Activated CD4-positive, alpha-beta T cell treated with anti-CD3 and anti-CD28 coated beads for 1 hour (primary cell): ENCODE results near the gene ALX4.

Experiments
- DNase-seq: peaks from one replicate; pipeline ENCODE4 v3.0.0-alpha.2; 2020

Gene ALX4

DNA sequence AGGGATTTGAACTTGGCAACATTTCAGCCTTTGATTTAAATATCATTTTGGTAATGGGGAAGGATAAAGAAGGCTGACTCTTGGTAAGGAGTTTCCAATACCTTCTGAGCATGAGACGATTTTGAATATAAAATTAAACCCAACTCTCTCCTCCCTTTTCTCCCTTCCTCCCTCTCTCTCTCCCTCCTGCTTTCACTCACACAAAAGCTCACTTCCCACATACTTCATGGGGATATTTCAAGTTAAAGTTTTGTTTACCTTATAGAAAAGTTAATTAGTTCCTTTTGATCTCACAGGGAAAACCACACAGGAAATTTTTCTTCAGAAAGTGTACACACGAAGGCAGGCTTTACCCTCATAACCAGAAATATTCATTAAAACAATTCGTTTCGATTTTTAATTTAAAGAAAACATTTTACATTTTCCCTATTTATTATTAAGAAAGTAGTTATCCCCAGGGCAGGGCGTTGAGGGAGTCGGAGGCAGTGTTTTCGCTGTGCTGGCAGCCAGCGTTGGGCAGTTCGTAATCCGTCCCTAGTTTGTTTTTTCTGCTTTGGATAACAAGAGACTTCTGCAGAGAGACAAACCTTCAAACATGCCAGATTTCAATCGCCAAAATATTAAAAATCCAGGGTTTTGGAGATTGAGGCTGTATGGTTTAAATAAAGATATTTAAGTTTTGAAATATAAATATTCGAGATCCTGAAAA is 25.3 kb upstream of the ALX4 start:
- no peak for DNase-seq

DNA sequence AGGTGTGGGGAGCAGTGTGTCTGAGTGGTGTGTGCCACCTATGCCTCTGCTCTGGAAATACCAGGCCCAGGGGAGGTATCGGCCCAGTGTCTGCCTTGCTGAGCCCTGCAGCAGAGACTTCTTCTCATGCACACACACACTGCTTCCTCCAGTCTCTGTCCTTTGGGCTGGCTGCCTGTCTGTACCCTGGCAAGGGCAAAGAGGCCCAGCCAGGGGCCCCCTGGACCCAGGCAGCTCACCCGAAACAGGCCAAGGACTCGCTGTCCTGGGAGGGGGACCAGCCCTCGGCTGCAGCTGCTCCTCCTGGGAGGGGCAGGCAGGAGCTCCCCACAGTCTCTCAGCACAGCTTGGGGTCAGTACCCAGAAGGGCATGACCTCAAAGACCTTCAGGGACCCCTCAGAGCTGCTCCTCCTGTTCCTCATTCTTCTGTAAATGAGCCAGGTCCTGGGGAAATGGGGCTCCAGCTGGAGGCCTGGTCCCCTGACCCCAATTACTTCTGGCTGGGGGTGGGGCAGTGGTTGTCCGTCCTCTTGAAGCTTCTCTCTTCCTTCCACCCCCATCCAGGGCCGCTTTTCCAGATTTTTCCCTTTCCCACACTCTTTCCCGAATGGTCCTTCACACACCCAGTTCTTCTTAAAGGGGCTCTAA is 24.5 kb upstream of the ALX4 start:
- DNase-seq = no peak

DNA sequence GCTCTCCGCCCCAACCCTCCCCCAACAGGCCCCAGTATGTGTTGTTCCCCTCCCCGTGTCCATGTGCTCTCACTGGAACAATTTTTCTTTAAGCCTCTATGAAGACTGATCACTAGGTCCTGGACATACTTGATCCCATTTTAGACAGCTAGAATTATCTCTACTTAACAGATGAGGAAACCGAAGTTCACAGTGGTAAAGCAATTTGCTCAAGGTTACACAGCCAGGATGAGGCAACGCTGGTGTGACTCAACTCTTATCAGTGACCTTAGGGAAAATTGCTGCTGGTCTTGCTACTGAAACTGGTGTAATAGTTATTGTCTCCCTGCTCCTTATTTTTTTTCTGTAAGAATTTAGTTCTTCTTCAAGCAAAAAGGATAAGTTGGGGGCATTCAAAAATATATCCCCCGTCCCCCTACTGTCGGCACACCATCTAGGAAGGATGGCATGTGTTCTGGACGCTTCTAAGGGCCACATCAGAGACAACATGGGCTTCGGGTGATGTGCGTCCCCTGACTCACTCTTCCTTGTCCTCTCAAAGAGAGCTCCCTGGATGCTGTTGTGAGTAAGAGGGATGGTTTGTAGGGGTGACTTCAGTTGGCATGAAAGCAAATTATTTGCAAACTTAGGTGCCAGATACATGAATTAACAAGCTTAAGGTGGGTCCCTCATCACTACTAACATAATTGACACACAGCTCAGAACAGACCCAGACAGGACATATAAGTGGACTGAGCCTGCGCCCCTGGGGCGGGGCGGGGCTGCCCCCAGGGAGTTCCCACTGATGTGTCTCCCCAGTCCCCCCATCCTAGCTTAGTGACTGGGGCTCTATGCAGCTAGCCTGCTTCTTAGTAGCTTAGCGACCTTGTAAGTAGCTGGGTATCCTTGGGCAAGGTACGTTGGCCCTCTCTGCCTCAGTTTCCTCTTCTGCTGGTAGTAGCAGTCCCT is 23.6 kb upstream of the ALX4 start:
- no peak for DNase-seq

DNA sequence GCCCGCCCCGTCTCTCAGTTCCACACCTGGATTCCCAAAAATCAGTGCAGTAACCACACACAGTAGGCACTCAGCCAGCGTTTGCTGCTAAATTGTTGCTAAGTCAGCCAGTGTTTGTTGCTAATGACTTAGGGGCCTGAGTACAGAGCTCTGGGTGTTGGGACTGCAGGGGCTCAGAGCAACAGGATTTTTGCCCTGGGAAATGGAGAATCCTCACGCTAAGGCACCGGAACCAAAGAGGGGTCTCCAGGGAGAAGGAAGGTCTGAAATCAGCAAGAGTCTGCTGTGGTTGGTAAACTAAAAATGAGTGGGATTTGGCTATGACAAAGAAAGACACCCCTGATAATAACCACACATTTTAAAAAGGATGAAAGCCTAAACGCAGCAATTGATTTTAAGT is 22.7 kb upstream of the ALX4 start:
- DNase-seq = no peak

DNA sequence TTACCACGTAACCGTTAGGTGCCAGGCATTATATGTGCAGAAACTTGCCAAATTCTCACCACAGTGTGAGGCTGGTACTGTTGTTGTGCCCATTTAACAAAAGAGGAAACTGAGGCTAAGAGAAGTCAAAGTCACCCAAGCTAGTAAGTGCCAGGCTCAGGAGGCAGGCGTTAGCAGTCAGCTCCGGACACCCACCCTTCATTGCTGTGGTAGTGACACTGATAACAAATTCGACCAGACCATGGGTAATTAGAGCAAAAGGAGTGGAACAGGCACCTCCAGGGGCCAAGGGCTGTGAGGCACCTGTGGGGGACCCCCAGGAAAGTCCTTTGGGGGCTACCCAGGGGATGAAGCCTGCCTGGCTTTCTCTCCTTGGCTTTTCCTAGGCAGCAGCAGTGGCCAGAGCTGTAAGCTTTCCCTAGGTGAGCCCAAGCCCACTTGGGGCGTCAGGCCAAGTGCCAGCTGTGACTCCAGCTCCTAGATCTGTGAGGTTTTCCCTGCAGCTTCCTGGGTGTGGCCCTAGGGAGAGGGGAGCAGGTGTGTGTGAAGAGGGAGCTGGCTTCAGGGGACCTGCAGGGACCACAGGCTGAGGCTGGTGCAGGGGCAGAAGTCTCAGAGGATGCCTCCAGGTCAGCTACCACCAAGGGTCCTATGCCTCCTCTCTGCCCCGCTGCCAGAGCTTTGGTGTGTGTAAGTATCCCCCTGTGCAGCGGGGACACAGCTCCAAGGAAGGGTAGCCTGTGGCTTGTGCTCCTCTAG is 19.7 kb upstream of the ALX4 start:
- DNase-seq = no peak

DNA sequence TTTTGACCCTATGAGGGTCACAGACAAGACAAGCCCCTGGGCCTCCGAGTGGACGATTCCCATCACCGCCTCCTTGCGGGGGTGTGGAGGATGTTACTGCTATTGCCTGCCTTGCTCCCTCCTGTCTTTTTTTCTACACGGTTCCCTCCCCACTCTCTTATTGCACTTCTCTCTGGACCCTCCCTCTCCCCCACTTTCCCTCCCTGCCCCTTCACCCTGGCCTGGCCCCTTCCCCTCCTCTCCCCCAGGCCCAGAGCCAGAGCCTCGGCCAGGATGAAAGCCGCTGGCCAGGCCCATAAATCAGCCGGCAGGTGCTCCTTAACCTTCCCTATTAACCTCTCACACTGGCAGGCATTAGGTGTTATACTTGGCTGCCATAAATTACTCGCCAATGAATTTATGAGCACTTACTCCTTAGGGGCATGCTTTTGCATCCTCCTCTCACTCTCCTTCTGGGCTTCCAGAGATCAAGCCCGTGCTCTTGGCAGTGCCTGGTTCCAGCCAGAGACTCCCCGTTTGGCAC is 18.3 kb upstream of the ALX4 start:
- DNase-seq = no peak

DNA sequence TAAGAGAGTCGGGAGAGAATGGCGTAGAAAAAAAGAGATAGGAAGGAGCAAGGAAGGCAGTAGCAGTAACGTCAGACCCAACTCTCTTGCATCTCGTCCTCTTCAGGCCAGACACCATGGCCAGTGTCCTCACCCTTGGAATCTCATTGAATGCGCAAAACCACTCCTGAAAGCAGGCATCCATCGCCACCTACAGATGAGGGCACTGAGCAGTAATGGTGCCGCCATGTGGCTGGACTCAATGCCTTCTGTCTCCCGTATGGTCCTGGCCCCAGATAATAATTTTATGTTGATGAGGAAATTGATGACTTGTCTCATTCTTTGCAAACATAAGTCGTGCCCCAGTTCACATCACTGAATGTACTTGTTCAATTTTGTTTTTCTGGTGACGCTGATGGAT is 17.8 kb upstream of the ALX4 start:
- DNase-seq = no peak

DNA sequence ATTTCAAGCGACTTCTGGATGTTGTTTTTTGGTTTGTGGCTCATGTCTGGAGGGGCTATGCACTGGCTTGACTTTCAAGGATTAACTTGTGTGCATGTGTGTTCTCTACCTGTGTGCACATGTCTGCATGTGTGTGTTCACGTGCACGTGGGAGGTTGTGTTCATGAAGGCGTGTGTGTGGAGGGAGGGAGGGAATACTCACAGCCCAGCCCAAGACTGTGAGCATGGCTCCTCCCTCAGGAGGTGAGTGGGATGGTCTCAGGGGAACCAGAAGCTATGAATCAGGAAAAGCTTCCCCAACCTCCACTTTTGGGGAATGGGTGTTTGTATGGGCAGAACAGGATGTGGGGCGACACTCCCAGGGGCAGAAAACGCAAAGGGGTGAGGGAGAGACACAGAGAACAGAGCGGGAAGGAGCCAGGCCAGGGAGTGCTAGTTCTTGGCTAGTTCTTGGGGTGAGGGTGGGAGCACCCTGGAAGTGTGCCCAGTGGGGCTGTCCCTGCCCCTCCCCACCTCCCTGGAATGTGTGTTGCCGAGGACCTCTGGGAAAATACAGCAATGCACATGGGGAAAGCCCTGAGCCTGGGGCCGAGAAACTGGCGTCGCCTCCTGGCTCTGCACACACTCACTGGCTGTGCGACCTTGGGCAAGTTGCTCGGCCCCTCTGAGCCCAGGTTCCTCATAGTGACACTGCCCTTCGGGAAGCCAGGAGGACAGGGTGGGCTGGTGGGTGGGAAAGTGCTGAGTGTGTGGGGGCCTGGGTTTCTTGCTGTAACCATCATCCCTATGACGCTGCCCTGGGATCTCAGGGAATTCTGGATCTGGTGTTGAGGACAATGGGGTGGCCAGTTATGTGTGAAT is 16.9 kb upstream of the ALX4 start:
- no peak for DNase-seq

DNA sequence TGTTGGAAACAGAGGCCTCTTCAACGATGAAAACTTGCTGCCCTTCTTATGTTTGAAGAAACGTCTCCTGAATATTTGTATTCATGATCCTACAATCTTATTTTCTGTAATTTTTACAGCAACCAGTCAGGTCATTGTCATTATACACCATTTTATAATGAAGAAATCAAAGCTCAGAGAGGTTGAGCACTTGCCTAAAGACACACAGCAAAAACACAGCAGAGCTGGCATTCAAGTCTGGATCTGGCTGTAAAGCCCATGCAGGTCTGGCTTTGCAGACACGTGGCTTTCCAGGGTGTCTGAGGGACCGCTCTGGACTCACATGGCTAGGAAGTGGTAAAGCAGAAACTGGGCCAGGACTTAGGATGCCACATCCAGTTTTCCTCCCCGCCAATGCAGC is 15.8 kb upstream of the ALX4 start:
- DNase-seq = no peak

DNA sequence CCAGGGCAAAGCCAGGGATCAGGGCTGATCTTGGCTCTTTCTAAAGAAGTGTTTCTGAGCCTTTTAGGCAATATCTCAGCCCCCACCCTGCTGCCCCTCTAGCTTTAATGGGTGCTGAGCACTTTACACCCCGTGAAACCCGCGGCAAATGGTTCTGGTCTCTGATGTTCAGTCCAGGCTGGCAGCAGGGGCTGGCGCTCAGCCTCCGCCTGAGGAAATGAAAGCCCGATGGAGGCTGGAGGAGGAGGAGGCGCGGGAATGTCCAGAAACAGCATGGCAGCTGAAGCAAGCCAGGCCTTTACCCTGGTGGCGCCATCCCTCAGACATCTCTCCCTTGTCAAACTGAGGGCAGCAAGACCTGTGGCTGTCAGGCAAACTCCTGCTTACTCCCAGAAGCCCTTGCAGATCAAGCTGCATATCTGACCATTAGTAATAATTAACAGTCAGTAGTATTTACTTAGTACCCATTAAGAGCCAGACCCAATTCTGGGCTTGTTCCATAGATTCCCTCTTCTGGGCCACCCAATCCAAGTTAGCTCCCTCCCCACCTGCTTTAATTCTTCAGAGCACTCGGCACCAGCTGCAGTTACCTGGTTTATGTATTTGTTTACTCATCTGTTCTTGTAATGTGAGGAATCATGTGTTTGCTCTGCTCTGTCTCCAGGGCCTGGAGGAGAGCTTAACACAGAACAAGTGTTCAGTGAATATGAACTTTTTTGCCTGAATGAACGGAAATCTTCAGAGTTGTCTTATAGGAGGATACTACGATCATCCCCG is 15.0 kb upstream of the ALX4 start:
- DNase-seq = no peak

DNA sequence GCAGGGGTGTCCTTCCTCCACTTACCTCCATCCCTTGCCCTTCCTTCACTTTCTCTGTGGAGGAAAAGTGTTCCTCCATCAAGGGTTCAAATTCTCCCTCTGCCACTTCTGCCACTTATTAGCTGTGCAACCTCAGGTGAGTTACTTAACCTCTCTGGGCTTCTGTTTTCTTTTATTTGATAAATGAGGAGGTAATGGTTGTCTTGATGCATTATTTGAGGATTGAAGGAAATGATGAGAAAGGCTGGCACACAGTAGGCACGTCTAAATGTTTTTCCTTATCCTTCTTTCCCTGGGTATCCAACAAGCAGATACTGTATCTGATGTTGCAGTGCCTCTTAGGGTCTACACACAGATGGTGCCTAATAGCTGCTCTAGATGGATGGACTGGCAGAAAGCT is 14.3 kb upstream of the ALX4 start:
- no peak for DNase-seq

DNA sequence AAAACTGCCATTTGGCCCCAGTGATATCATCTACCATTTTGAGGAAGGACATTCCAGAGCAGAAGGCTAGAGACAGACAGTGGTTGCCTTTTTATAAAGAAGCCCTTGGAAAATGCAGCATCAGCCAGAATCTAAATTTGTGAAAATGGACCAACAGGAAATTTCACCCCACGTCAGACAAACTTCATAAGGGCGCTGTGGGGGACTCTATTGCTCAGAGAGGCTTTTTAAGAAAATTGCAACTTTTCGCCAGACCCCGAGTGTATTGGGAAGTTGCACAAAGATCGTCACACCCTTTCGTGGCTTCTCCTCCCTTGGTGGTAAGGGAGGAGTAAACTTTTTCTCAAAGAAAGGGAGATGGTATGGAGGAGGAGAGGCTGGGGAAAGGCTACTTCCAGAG is 12.3 kb upstream of the ALX4 start:
- DNase-seq = no peak

DNA sequence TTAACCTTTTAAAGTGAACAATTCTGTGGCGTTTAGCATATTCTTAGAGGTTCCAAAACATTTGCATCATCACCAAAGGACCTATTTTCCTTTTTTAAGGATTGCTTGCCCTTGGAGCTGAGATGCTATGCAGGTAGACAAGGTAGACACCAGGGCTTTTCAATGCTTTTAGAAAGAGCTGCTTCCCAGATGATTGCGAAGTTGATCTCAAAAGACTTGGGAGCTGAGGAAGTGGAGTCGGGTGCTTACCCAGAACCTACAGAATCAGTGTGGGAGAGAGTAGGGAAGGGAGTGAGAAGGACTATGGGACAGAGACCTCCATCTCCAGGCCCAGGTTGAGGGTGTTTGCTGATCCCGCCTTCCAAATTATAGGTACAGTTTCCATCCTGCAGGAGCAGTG is 11.1 kb upstream of the ALX4 start:
- DNase-seq = no peak

DNA sequence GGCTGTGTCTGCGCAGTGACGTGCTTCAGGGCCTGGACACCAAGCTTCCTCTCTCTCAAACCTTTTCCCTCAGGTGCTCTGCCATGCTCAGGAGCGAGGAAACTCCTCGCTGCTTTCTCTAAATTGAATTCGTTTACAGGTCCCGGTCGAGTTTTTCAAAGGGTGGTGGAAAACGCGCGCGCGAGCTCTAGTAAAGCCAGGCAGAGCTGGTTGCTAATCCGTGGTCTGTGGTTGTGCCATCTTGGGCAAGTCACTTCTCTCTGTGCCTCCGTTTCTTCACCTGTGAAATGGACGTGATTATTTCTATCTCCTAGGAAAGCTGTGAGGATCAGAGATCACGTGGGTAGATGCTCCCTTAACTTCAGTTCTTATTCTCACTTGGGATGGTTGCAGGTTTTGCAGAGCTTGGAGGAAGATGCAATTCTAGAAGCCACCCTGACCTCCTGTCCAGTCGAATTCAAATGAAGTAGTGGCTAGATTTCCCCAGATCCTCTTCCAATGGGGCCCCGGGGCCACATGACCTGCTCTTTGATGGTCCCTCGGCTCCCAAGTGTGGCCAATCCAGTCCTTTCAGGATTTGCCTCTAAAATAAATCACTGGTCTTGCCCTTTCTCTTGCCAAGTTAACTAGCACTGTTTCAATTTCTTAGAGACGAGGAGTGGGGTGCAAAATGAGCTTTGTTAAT is 10.5 kb upstream of the ALX4 start:
- DNase-seq = no peak

DNA sequence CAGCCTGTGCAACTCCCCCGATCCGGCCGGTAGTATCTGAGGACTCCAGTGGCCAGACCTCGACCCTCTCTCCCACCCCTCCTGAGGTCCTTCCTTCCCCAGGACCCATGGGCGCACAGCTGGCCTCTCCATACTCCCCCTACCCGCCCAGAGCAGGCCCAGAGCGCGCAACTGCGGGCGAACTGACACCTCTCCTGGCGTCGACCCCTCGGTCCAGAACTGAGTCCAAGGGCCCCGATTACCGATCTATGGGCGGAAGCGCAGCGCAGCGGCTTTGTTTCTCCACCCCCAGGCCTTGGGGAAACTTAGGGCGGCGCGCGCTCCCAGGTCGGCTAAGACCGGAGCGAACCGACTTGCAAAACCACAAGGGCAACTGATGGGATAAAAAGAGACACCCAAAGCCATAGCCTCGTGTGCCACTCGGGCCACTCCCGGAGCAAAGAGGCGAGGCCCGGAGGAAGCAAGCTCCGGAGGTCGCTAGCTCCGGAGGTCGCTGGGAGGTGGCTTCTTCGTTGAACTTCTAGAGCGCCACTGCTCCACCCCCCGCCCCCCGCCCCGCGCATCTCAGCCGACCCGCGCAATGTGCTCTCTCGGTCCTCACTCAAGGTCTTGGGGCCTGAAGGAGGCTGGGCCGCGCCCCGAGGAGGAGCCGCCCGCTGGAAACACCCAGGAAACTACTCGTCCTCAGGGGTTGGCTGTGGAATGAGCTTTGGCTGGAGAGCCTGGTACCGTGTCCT is 9.8 kb upstream of the ALX4 start:
- no peak for DNase-seq

DNA sequence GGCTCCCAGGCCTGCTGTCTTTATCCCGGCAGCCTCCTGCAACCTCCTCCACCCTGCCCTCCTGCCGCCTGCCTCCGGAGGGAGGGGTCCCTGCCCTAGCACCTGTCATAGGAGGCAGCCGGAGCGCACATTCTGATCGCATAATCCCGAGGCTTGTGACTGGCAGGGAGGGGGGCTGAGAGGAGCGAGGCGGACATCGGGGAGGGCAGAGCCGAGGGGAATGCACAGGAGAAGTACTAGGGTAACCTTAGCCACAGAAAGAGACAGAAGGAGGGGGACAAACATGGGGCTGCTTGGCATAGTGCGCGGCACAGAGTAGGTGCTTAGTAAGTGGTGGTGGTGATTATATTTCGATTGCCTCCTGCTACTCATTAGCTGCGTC is 9.2 kb upstream of the ALX4 start:
- DNase-seq = no peak

DNA sequence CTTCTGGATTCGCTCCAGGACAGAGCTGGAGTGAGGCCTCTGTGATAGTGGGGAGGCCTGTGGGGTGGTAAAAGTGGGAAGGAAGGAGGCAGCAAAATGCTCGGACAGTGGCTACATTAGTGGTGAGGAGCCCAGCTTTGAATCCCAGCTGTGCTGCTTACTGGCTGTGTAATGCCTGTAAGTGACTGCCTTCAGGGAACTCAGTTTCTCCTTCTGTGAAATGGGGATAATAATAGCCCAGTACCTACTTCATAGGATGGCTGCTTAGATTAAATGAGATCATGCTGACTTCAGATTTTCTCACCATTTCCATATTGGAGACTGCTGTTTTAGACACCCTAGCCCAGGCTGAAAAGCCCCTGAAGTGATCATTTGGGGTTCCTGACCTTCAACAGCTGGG is 8.4 kb upstream of the ALX4 start:
- no peak for DNase-seq

DNA sequence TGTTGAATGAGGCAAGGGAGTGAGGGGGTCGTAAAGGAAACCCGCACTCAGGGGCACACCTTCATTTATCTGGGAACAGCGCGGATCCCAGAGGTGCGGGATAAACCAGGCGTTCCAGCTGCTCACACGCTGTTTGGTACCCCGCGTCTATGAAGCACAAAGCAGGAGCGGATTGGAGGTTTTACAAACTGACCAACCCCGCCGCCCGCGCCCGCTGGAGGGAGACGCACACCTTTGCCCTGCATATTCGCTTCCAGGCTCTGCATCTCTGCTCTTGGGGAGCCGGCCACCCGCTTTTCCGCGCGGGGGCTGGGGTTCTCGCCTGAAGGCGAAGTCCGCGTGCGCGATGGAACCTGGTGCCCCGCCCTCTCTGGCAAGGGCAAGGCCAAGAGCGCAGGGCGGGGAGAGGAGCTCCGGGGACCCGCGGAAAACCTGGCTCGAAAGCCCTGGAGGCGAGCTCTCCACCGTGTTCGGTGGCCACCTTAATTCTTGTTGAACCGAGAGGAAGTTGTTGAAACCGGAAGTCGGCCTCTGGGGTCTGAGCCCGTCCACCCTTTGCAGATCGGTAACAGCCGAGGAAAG is 6.8 kb upstream of the ALX4 start:
- DNase-seq = no peak

DNA sequence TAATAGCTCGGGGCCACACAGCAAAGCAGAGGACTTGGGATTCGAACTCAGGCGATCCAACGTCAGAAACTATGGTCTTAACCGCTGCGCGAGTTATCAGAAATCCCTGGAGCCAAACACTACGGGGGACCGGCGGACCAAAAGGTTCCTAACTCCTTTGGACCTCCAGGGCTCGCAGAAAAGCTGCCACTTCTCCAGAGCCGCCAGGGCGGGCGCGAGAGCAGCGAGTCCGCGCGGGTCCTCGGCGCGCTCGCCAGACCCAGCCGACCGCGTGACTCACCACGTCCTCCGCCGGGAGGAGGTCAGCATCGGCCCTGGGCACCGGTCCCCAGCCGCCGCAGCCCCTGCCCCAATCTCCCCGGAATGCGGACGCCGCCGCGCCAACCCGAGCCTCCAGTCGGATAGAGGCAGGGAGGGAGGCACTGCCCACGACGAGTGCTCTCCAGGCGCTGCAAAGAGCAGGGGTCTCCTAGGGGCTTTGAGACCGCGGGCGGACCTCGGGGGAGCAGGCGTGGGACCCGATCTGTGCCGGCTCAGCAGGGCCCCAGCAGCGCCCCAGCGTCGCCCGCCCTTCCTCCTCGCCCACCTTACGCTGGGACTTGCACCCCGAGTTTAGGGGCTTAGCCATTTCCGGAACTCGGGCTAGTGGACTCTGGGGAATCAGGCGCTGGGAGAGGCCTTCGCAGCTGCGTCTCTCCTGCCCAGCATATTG is 6.2 kb upstream of the ALX4 start:
- no peak for DNase-seq
